ENCODE results near the gene ALOX15B.

DNA sequence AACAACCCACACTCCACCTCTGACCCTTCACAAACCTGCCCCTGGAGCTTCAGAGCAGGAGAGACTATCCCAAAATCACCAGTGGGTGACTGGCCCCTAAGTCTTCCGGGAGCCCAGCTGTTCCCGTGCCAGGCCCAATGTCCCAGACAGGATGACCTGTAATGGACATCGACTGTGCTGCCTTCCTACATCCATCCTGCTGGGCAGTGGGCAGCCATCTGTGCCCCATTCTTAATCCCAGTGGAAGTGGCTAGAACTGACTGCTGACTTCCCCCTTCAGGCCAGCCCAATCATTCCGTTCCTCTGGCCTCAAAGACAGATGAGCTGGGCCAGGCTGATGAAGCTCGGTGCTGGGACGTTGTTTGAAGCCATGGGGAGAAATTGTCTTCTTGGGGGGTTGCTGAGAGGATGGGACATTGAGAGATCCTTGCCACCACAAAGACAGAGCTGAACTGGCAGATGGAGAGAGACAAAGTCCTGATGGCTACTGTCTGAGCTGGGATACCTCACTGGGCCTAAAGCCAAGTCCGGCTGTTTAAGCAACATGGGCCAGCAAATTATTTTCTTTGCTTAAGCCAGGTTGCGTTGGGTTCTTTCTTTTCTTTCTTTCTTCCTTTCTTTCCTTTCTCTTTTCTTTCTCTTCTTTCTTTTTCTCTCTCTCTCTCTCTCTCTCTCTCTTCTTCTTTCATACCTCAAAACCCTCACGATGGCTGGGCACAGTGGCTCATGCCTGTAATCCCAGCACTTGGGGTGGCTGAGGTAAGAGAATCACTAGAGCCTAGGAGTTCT, 17.9 kb upstream of the ALOX15B start:
- no peak for TF ChIP-seq EZH2phosphoT487 (IDR thresholded peaks at IDR 0.05; ENCODE audit: low read length)
- TF ChIP-seq, protein P1, sequence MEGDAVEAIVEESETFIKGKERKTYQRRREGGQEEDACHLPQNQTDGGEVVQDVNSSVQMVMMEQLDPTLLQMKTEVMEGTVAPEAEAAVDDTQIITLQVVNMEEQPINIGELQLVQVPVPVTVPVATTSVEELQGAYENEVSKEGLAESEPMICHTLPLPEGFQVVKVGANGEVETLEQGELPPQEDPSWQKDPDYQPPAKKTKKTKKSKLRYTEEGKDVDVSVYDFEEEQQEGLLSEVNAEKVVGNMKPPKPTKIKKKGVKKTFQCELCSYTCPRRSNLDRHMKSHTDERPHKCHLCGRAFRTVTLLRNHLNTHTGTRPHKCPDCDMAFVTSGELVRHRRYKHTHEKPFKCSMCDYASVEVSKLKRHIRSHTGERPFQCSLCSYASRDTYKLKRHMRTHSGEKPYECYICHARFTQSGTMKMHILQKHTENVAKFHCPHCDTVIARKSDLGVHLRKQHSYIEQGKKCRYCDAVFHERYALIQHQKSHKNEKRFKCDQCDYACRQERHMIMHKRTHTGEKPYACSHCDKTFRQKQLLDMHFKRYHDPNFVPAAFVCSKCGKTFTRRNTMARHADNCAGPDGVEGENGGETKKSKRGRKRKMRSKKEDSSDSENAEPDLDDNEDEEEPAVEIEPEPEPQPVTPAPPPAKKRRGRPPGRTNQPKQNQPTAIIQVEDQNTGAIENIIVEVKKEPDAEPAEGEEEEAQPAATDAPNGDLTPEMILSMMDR (IDR thresholded peaks at IDR 0.05; ENCODE audit: low read length): no peak
